ENCODE data around the gene PAGR1. TPM values are rescaled to one million over a fixed set of nuclear protein-coding genes. Genes with fewer than 3 reads are reported as not detected.

Gene PAGR1
- polyA plus RNA-seq, 1 of the 3 experiments (the other 2 are of a cell fraction) = 57.7 TPM

DNA sequence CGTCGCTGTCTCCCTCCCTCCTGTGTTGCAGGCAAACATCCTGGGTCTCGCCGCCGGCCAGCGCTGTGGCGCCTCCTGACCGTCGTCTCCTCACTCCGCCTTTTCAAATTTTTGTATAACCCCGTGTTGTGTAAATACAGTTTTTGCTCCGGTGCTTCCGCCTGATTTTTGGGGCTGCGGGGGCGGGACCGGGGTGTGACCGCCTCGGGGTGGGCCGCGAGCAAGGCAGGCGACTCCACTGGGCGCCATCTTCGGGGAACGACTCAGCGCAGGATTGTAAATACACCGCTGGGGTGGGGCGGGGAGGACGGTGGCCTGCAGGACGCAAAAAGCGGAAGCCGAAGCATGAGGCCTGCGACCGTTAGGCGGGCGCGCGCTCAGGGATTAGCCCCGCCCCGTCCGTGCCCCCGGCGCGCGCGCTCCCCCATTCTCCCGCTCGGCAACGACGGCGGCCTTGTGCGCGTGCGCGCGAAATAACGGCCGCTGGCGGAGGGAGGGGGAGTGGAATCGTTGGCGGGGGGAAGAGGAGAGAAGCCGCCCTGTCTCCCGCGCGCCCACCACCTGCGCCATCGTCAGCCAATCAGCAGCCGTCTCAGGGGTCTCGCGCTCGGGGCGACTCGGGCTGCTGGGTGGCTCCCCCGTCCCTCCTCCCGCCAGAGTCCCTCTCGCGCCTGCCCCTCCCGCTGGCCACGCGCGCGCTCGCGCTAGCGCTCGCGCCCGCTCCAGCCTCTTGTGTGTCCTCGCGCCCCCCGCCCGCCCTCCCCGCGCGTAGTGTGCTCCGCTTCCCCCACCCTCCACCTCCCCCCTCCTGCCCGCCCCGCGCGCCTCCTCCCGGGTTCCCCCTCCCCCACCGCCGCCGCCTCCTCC lies 10.5 kb upstream of the PAGR1 start (continued):
- TF ChIP-seq SIN3A (IDR thresholded peaks at IDR 0.05; ENCODE audit: borderline replicate concordance, low read depth, low read length) (peak; percentile 96; the same call in 1 of the 2 replicates), RFX5 (IDR thresholded peaks at IDR 0.05; ENCODE audit: low read length) (no peak), TEAD4 (IDR thresholded peaks at IDR 0.05; ENCODE audit: borderline replicate concordance, insufficient read depth) (0 out of 2 replicates have a peak, but pooled peaks have one; percentile 37), ELF1 (IDR thresholded peaks at IDR 0.05) (peak; percentile 85), RXRA (IDR thresholded peaks at IDR 0.05; ENCODE audit: borderline replicate concordance, low read depth) (peak; percentile 3; the same call in 1 of the 2 replicates), FOXM1 (IDR thresholded peaks at IDR 0.05; ENCODE audit: low read depth) (peak; percentile 85)
- TF ChIP-seq, protein P1, sequence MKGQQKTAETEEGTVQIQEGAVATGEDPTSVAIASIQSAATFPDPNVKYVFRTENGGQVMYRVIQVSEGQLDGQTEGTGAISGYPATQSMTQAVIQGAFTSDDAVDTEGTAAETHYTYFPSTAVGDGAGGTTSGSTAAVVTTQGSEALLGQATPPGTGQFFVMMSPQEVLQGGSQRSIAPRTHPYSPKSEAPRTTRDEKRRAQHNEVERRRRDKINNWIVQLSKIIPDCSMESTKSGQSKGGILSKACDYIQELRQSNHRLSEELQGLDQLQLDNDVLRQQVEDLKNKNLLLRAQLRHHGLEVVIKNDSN (IDR thresholded peaks at IDR 0.05; ENCODE audit: borderline replicate concordance, low read depth) = peak; percentile 35; the same call in 1 of the 2 replicates

DNA sequence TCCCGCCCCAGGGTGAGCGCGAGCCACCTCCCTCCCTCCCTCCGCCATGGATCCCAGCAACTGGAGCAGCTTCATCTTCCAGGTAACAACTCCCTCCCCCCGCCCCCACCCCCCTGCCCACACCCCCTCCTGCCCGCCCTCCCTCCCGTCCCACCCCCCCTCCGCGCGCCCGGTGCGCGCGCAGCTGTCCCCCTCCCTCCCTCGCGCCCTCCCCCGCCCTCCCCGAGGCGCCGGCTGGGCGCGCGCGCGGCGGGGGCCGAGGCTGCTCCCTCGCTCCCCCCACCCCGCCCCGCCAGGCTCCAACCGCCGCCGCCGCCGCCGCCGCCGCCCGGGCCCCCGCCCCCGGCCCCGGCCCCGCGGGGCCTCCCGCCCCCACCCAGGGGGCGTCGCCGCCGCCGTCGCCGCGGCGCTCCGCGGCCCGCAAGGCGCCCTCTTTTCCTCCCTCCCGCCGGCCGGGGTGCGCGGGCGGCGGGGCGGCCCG lies 9.8 kb upstream of the PAGR1 start, which contains the start of gene MAZ:
Gene MAZ (plus strand): TSS at position 431 of the 481 bp plus-strand sequence. CDS start 173 bp downstream, outside the sequence.
- no peaks in the 10 kb centered on the region for H3K9me2 ChIP-seq
- peak; percentile 90 for DNase-seq
- H3K79me2 ChIP-seq (ENCODE audit: insufficient read depth) = peaks cover 36% of the 10 kb centered on the region
- peak within 1 kb of the TSS; percentile 76 to 88 for H3K4me3 ChIP-seq (ENCODE audit: low read depth in 2 of 2, low read length in 1 of 2)
- no peak within 1 kb of the TSS for H2AFZ ChIP-seq (ENCODE audit: low read depth)
- H3K36me3 ChIP-seq (replicated peaks in 1 of 2; ENCODE audit: control insufficient read depth in 1 of 2, insufficient read depth in 2 of 2, low read length in 1 of 2) = peaks cover 22 to 29% of the 10 kb centered on the region in 2 experiments
- peak within 1 kb of the TSS; percentile 97 for H3K4me2 ChIP-seq
- H3K27me3 ChIP-seq (ENCODE audit: insufficient read depth) = no peaks in the 10 kb centered on the region
- peak within 1 kb of the TSS; percentile 89 to 93 for H3K27ac ChIP-seq (ENCODE audit: low read depth in 2 of 2, low read length in 1 of 2)
- H3K4me1 ChIP-seq (ENCODE audit: control insufficient read depth in 1 of 2, insufficient read depth in 2 of 2, low read depth in 1 of 2, low read length in 1 of 2) = peaks cover 25 to 42% of the 10 kb centered on the region in 2 experiments
- H3K9me3 ChIP-seq = no peaks in the 10 kb centered on the region
- TF ChIP-seq FOSL2 (IDR thresholded peaks at IDR 0.05; ENCODE audit: borderline replicate concordance, low read depth) (no peak), CHD2 (IDR thresholded peaks at IDR 0.05; ENCODE audit: low read length, partially characterized antibody) (peak; percentile 4)
- 3% methylated on average over 21 of the region's 67 CpGs for WGBS (ENCODE audit: low lambda C conversion rate)
- peaks cover 49% of the 10 kb centered on the region for H3F3A ChIP-seq (replicated peaks; ENCODE audit: insufficient read depth)
- ChIA-PET POLR2A (interaction anchor here (0.6 to 1.3 kb wide), 4 partner anchors 10 to 42 kb away, joined by 3 to 5 read pairs (median 4); partner anchors contain the start of gene PAGR1), CTCF (interaction anchor here (1.3 to 2.5 kb wide), 3 partner anchors 10 to 49 kb away, joined by 3 to 10 read pairs (median 3); no protein-coding TSS in a partner anchor)
- H3K9ac ChIP-seq = peak within 1 kb of the TSS; percentile 95
- H4K20me1 ChIP-seq (ENCODE audit: insufficient read depth) = peaks cover 15% of the 10 kb centered on the region

DNA sequence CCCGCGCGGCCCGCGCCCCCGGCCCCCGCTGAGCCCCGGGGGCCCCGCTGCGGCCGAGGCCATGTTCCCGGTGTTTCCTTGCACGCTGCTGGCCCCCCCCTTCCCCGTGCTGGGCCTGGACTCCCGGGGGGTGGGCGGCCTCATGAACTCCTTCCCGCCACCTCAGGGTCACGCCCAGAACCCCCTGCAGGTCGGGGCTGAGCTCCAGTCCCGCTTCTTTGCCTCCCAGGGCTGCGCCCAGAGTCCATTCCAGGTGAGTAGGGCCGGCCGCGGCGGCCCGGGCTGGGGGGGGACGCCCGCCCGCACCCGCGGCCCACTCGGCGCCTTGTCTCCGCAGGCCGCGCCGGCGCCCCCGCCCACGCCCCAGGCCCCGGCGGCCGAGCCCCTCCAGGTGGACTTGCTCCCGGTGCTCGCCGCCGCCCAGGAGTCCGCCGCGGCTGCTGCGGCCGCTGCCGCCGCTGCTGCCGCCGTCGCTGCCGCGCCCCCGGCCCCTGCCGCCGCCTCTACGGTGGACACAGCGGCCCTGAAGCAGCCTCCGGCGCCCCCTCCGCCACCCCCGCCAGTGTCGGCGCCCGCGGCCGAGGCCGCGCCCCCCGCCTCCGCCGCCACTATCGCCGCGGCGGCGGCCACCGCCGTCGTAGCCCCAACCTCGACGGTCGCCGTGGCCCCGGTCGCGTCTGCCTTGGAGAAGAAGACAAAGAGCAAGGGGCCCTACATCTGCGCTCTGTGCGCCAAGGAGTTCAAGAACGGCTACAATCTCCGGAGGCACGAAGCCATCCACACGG lies 9.1 kb upstream of the PAGR1 start:
- no peaks in the 10 kb centered on the region for H3K9me2 ChIP-seq
- H3K9me3 ChIP-seq = no peaks in the 10 kb centered on the region
- peaks cover 36% of the 10 kb centered on the region for H3K79me2 ChIP-seq (ENCODE audit: insufficient read depth)
- H3K9ac ChIP-seq = peak overlapping the region; percentile 67
- peaks cover 56% of the 10 kb centered on the region for H3F3A ChIP-seq (replicated peaks; ENCODE audit: insufficient read depth)
- TF ChIP-seq TAF1 (IDR thresholded peaks at IDR 0.05; ENCODE audit: borderline replicate concordance, low read depth, low read length) (peak; percentile 38; the same call in 1 of the 2 replicates), SIN3A (IDR thresholded peaks at IDR 0.05; ENCODE audit: borderline replicate concordance, low read depth, low read length) (peak; percentile 48; the same call in 1 of the 2 replicates), POLR2AphosphoS5 (IDR thresholded peaks at IDR 0.05; ENCODE audit: low read depth, low read length) (peak; percentile 46; the same call in 1 of the 2 replicates)
- TF ChIP-seq, protein P2, sequence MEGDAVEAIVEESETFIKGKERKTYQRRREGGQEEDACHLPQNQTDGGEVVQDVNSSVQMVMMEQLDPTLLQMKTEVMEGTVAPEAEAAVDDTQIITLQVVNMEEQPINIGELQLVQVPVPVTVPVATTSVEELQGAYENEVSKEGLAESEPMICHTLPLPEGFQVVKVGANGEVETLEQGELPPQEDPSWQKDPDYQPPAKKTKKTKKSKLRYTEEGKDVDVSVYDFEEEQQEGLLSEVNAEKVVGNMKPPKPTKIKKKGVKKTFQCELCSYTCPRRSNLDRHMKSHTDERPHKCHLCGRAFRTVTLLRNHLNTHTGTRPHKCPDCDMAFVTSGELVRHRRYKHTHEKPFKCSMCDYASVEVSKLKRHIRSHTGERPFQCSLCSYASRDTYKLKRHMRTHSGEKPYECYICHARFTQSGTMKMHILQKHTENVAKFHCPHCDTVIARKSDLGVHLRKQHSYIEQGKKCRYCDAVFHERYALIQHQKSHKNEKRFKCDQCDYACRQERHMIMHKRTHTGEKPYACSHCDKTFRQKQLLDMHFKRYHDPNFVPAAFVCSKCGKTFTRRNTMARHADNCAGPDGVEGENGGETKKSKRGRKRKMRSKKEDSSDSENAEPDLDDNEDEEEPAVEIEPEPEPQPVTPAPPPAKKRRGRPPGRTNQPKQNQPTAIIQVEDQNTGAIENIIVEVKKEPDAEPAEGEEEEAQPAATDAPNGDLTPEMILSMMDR (IDR thresholded peaks at IDR 0.05) = no peak
- TF ChIP-seq, protein P3, sequence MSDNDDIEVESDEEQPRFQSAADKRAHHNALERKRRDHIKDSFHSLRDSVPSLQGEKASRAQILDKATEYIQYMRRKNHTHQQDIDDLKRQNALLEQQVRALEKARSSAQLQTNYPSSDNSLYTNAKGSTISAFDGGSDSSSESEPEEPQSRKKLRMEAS (IDR thresholded peaks at IDR 0.05; ENCODE audit: low read depth) = peak; percentile 55; the same call in 1 of the 2 replicates
- H4K20me1 ChIP-seq (ENCODE audit: insufficient read depth) = peaks cover 15% of the 10 kb centered on the region
- H3K27ac ChIP-seq (ENCODE audit: low read depth in 2 of 2, low read length in 1 of 2) = peak overlapping the region; percentile 71 to 89
- DNase-seq = peak; percentile 70
- 0% methylated on average over 7 of the region's 99 CpGs for WGBS (ENCODE audit: low lambda C conversion rate)
- no peak overlapping the region for H2AFZ ChIP-seq (ENCODE audit: low read depth)
- H3K4me3 ChIP-seq (ENCODE audit: low read depth in 2 of 2, low read length in 1 of 2) = peak overlapping the region; percentile 70 to 76
- H3K36me3 ChIP-seq (replicated peaks in 1 of 2; ENCODE audit: control insufficient read depth in 1 of 2, insufficient read depth in 2 of 2, low read length in 1 of 2) = peaks cover 22 to 23% of the 10 kb centered on the region in 2 experiments
- no peaks in the 10 kb centered on the region for H3K27me3 ChIP-seq (ENCODE audit: insufficient read depth)
- ChIA-PET CTCF (interaction anchor here (0.8 to 2.6 kb wide), 17 partner anchors 10 to 226 kb away, joined by 3 to 24 read pairs (median 6); partner anchors contain the start of genes MVP, PAGR1, TAOK2 and TLCD3B), POLR2A (interaction anchor here (0.6 to 1.3 kb wide), 6 partner anchors 9 to 42 kb away, joined by 3 to 5 read pairs (median 3); partner anchors contain the start of gene PAGR1)
- peaks cover 25 to 47% of the 10 kb centered on the region in 2 experiments for H3K4me1 ChIP-seq (ENCODE audit: control insufficient read depth in 1 of 2, insufficient read depth in 2 of 2, low read depth in 1 of 2, low read length in 1 of 2)
- peak overlapping the region; percentile 97 for H3K4me2 ChIP-seq
